ENCODE measurements around the gene COG5. TPM values are rescaled to one million over a fixed set of nuclear protein-coding genes. Genes with fewer than 3 reads are reported as not detected.

The COG5 gene
- total and polyA plus RNA-seq, 9 of the 15 experiments (the other 6 are each of a cell fraction or from before 2014, with no cell fraction given), result 15.3 to 75.1 (median 56.4) TPM

DNA sequence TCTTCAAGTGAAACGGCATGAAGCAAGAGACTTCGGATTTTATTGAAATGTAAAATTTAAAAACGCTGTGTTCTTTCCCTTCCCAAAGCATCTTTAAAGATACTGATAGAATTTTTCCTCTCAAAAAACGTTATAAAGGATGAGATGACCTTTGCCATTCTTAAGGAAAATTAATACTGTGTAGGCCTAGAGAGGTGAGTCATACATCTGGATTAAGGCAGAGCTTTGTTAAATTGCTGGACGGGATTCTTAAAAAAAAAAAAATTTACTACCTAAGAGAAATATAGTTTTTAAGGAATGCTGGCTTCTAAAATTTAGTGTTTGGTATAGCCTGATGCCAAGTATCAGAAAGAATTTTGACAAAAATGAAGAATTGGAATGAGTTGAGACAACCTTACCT is 401.2 kb downstream of the COG5 start (continued):
- TF ChIP-seq, protein P1, sequence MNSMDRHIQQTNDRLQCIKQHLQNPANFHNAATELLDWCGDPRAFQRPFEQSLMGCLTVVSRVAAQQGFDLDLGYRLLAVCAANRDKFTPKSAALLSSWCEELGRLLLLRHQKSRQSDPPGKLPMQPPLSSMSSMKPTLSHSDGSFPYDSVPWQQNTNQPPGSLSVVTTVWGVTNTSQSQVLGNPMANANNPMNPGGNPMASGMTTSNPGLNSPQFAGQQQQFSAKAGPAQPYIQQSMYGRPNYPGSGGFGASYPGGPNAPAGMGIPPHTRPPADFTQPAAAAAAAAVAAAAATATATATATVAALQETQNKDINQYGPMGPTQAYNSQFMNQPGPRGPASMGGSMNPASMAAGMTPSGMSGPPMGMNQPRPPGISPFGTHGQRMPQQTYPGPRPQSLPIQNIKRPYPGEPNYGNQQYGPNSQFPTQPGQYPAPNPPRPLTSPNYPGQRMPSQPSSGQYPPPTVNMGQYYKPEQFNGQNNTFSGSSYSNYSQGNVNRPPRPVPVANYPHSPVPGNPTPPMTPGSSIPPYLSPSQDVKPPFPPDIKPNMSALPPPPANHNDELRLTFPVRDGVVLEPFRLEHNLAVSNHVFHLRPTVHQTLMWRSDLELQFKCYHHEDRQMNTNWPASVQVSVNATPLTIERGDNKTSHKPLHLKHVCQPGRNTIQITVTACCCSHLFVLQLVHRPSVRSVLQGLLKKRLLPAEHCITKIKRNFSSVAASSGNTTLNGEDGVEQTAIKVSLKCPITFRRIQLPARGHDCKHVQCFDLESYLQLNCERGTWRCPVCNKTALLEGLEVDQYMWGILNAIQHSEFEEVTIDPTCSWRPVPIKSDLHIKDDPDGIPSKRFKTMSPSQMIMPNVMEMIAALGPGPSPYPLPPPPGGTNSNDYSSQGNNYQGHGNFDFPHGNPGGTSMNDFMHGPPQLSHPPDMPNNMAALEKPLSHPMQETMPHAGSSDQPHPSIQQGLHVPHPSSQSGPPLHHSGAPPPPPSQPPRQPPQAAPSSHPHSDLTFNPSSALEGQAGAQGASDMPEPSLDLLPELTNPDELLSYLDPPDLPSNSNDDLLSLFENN (IDR thresholded peaks at IDR 0.05; ENCODE audit: low read depth in 2 of 2, low read length in 2 of 2), result no peak

DNA sequence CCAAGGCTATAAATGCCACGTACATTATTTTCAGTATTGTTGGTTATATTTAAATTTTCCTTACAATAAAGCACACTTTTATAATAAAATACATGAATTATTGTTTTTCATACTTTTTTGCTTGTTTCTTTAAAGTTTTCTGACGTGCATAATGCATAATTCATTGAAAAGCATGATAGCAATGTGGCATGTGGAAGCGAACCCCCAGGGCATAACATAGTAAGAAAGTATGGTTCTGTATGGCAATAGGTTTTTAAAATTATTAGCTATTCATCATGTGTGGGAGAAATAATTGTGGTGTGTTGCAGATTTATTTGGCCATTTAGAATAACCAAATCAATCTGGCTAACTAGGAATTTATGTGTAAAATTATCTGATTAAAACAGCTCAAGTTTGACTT is 402.3 kb downstream of the COG5 start:
- H3K9ac ChIP-seq (ENCODE audit: insufficient read depth in 1 of 2, low read depth in 2 of 2, low read length in 2 of 2), result no peak overlapping the region
- 82% methylated on average over 3 of the region's 3 CpGs for WGBS (ENCODE audit: insufficient coverage, low coverage, missing lambda C conversion rate)
- H3K27me3 ChIP-seq (ENCODE audit: control insufficient read depth in 2 of 2, insufficient read depth in 2 of 2, low read length in 2 of 2), result no peaks in the 10 kb centered on the region
- POLR2A ChIA-PET, result interaction anchor here (0.5 to 1.1 kb wide), 2 partner anchors 9 to 110 kb away, joined by 3 to 4 read pairs; no protein-coding TSS in a partner anchor
- no peaks in the 10 kb centered on the region for H3K9me1 ChIP-seq (ENCODE audit: control insufficient read depth, insufficient read depth, low read length)
- H3K79me2 ChIP-seq (ENCODE audit: control insufficient read depth, insufficient read depth, low read length), result no peaks in the 10 kb centered on the region
- DNase-seq (ENCODE audit: extremely low read depth in 1 of 4, low spot score in 3 of 4) (no peak), ATAC-seq (no peak), FAIRE-seq (no peak)
- no peak overlapping the region for H2AFZ ChIP-seq (ENCODE audit: low read depth, low read length)
- in situ Hi-C loops (cut with MboI), result no loop called here
- H4K20me1 ChIP-seq (replicated peaks; ENCODE audit: control insufficient read depth, insufficient read depth, low read length), result no peaks in the 10 kb centered on the region
- intact Hi-C loops (cut with micrococcal nuclease), result no loop called here
- no peak overlapping the region for H3K27ac ChIP-seq (ENCODE audit: extremely low read depth, low read depth, low read length)
- H3K4me3 ChIP-seq, result no peak overlapping the region
- H3K36me3 ChIP-seq (ENCODE audit: control insufficient read depth, insufficient read depth, low read length), result peaks cover 51% of the 10 kb centered on the region
- BruUV-seq (replicated peaks), result no TSS peak
- no peaks in the 10 kb centered on the region for H3K9me3 ChIP-seq (replicated peaks; ENCODE audit: control insufficient read depth, insufficient read depth, low read depth, low read length)
- peaks cover 5 to 16% of the 10 kb centered on the region in 2 experiments; a peak in 4 of 5 replicates for H3K4me1 ChIP-seq (replicated peaks in 1 of 2; ENCODE audit: control insufficient read depth in 2 of 2, insufficient read depth in 2 of 2, low read length in 2 of 2)
- no peak overlapping the region for H3K4me2 ChIP-seq (ENCODE audit: insufficient read depth, low read length)
- CTCF ChIA-PET (ENCODE audit: low intra/inter-chr PET ratio), result no interaction called here
- TF ChIP-seq DPF2 (IDR thresholded peaks at IDR 0.05) (no peak), ZNF696 (CRISPR knock-in tag; conservative IDR thresholded peaks at IDR 0.05) (no peak), ZBTB17 (CRISPR knock-in tag; IDR thresholded peaks at IDR 0.05) (no peak), HMG20B (CRISPR knock-in tag; IDR thresholded peaks at IDR 0.05) (no peak), CBFB (CRISPR knock-in tag; IDR thresholded peaks at IDR 0.05) (no peak), ZNF668 (CRISPR knock-in tag; IDR thresholded peaks at IDR 0.05) (no peak)
- TF ChIP-seq, protein P2, sequence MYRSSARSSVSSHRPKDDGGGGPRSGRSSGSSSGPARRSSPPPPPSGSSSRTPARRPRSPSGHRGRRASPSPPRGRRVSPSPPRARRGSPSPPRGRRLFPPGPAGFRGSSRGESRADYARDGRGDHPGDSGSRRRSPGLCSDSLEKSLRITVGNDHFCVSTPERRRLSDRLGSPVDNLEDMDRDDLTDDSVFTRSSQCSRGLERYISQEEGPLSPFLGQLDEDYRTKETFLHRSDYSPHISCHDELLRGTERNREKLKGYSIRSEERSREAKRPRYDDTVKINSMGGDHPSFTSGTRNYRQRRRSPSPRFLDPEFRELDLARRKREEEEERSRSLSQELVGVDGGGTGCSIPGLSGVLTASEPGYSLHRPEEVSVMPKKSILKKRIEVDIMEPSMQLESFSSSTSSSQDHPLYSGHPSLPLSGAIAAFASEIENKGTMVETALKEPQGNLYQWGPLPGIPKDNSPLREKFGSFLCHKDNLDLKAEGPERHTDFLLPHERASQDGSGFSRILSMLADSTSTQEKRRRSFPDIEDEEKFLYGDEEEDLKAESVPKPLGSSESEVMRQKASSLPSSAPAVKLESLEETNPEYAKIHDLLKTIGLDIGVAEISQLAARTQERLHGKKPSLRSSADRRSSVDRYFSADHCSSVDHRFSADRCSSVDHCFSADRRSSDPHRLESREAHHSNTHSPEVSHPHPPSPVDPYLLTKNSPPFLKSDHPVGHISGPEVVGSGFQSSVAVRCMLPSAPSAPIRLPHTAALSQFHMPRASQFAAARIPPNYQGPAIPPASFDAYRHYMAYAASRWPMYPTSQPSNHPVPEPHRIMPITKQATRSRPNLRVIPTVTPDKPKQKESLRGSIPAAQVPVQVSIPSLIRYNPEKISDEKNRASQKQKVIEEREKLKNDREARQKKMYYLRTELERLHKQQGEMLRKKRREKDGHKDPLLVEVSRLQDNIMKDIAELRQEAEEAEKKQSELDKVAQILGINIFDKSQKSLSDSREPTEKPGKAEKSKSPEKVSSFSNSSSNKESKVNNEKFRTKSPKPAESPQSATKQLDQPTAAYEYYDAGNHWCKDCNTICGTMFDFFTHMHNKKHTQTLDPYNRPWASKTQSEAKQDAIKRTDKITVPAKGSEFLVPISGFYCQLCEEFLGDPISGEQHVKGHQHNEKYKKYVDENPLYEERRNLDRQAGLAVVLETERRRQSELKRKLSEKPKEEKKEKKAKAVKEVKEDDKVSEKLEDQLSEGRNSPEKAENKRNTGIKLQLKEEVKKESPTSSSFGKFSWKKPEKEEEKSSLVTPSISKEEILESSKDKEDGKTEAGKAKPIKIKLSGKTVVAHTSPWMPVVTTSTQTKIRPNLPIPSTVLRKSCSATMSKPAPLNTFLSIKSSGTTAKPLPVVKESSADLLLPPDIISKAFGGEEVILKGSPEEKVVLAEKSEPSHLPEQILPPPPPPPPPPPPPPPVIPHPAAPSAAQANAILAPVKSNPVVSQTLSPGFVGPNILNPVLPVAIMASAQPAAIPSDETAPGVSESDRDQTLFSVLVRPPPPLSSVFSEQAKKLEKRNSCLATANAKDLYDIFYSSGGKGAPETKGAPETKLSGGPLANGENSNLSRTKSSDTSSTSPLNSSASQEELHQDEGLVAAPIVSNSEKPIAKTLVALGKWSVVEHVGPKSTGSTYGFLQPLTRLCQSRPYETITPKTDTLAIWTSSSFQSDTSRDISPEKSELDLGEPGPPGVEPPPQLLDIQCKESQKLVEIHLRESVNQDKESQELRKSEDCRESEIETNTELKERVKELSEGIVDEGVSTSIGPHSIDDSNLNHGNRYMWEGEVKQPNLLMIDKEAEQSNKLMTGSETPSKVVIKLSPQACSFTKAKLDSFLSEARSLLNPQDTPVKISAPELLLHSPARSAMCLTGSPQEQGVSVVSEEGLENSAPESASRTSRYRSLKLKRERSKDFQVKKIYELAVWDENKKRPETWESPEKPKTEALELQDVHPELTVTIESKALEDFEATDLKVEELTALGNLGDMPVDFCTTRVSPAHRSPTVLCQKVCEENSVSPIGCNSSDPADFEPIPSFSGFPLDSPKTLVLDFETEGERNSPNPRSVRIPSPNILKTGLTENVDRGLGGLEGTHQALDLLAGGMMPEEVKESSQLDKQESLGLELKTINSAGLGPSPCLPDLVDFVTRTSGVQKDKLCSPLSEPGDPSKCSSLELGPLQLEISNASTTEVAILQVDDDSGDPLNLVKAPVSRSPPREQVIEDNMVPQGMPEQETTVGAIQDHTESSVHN (IDR thresholded peaks at IDR 0.05; ENCODE audit: borderline replicate concordance in 1 of 2, low read depth in 1 of 2), result no peak
